HepG2 (cell line): ENCODE measurements around the gene EPN2. TPM values are rescaled to one million over a fixed set of nuclear protein-coding genes. Genes with fewer than 3 reads are reported as not detected.

Experiments
- ATAC-seq: fragments of 200-7000 bp; cut with Tn5 transposase; 3 replicates; pipeline ENCODE4 v1.9.1; 2020; ENCODE audit warnings: mild to moderate bottlenecking, moderate library complexity
- BruUV-seq: library from RNA; stranded (reverse); fragments of 400-500 nt; replicated peaks from 2 replicates; lab custom pipeline; 2021; lab: Mats Ljungman, UMichigan
- CTCF ChIA-PET: fragments of 300-600 bp; formaldehyde crosslinking; extraction: SDS; loops from one replicate; lab custom pipeline; 2021; ENCODE audit warnings: low total read pairs, inconsistent platforms, low intra/inter-chr PET ratio; lab: Yijun Ruan, JAX
- POLR2A ChIA-PET: fragments of 350-600 bp; sonication (Branson Sonifier 250); formaldehyde crosslinking; loops from one replicate; lab custom pipeline; 2020; ENCODE audit warnings: antibody characterized with exemption, inconsistent platforms; lab: Yijun Ruan, JAX
- DNase-seq: peaks from one replicate; pipeline ENCODE4 v3.0.0-alpha.2; 2015; ENCODE audit warnings: low spot score
- FAIRE-seq: peaks from 3 replicates; lab custom pipeline; 2011; peaks lifted over from hg19 to GRCh38; lab: Jason Lieb, UNC
- H2AFZ ChIP-seq: one replicate; pipeline ENCODE4 v1.6.1; 2011; ENCODE audit warnings: low read length, inconsistent platforms
- H3K27ac ChIP-seq: fragments of 300-600 bp; 3 replicates; pipeline ENCODE4 v1.8.0; 2011; ENCODE audit warnings: mixed run types, mild to moderate bottlenecking, mixed read lengths, low read length, inconsistent platforms; ENCODE audit not compliant: insufficient read depth; ENCODE audit errors: extremely low read length
- H3K27me3 ChIP-seq, 2 experiments: fragments of 200-600 bp in 1 of 2; 2 replicates in 1 of 2; 3 replicates in 1 of 2; pipeline versions ENCODE4 v1.6.0 to v1.8.0; 2011; ENCODE audit warnings: low read length in 2 of 2, mild to moderate bottlenecking in 2 of 2, moderate library complexity in 2 of 2, inconsistent platforms in 1 of 2; ENCODE audit not compliant: insufficient read depth in 2 of 2, control insufficient read depth in 1 of 2
- H3K36me3 ChIP-seq, 2 experiments: fragments of 200-600 bp in 1 of 2; replicated peaks in 1 of 2; 2 replicates in 1 of 2; 3 replicates in 1 of 2; pipeline versions ENCODE4 v1.5.1 to v1.8.0; 2011; ENCODE audit warnings: low read length in 2 of 2, inconsistent platforms in 1 of 2; ENCODE audit not compliant: insufficient read depth in 2 of 2, control insufficient read depth in 1 of 2
- H3K4me1 ChIP-seq: 2 replicates; pipeline ENCODE4 v1.5.1; 2012; ENCODE audit warnings: low read length, inconsistent platforms; ENCODE audit not compliant: insufficient read depth
- H3K4me2 ChIP-seq: 2 replicates; pipeline ENCODE4 v1.6.0; 2011; ENCODE audit warnings: low read depth, low read length, inconsistent platforms
- H3K4me3 ChIP-seq, 3 experiments: fragments of 200-600 bp in 1 of 3; sonication (generic), shearing (Covaris generic) in 1 of 3; replicated peaks in 1 of 3; 2 replicates each; pipeline ENCODE4 v1.5.1; 2011 to 2016; ENCODE audit warnings: low read length in 3 of 3, inconsistent platforms in 2 of 3, low read depth in 2 of 3, mild to moderate bottlenecking in 2 of 3, control low read depth in 1 of 3, mixed read lengths in 1 of 3; ENCODE audit not compliant: insufficient read depth in 1 of 3
- H3K79me2 ChIP-seq: one replicate; pipeline ENCODE4 v1.6.1; 2011; ENCODE audit warnings: low read length, inconsistent platforms; ENCODE audit not compliant: insufficient read depth
- H3K9ac ChIP-seq: 2 replicates; pipeline ENCODE4 v1.6.0; 2011; ENCODE audit warnings: mild to moderate bottlenecking, low read depth, low read length, inconsistent platforms; ENCODE audit not compliant: insufficient read depth
- H3K9me3 ChIP-seq: 2 replicates; pipeline ENCODE4 v1.5.1; 2012; ENCODE audit warnings: mild to moderate bottlenecking, low read length
- H4K20me1 ChIP-seq: 2 replicates; pipeline ENCODE4 v1.6.0; 2011; ENCODE audit warnings: inconsistent platforms, mild to moderate bottlenecking, low read length, moderate library complexity; ENCODE audit not compliant: insufficient read depth
- BCL3 ChIP-seq: sonication (generic); formaldehyde crosslinking; IDR thresholded peaks from 2 replicates; pipeline ENCODE4 v1.5.1; 2020; ENCODE audit warnings: mild to moderate bottlenecking, missing genetic modification reagents, moderate library complexity
- GABPB1 ChIP-seq: IDR thresholded peaks from 2 replicates; pipeline ENCODE4 v1.6.1; 2016; ENCODE audit warnings: mild to moderate bottlenecking, missing genetic modification reagents, moderate library complexity, missing compliant biosample characterization
- HOXA3 ChIP-seq: sonication (generic); formaldehyde crosslinking; IDR thresholded peaks from 2 replicates; pipeline ENCODE4 v1.5.0; 2020; ENCODE audit warnings: missing genetic modification reagents
- PBX2 ChIP-seq: IDR thresholded peaks from 2 replicates; pipeline ENCODE4 v1.6.1; 2016; ENCODE audit warnings: control low read depth
- REPIN1 ChIP-seq: sonication (generic); formaldehyde crosslinking; IDR thresholded peaks from 2 replicates; pipeline ENCODE4 v1.8.0; 2022; ENCODE audit warnings: missing genetic modification reagents, low read depth, mild to moderate bottlenecking, borderline replicate concordance
- RFX5 ChIP-seq: IDR thresholded peaks from 2 replicates; pipeline ENCODE4 v1.6.1; 2011; ENCODE audit warnings: low read depth, low read length, improper control_type of control experiment
- USF2 ChIP-seq, 2 experiments: sonication (generic) in 1 of 2; formaldehyde crosslinking in 1 of 2; IDR thresholded peaks; 2 replicates each; pipeline versions ENCODE4 v1.5.1 to v1.6.1; 2011 to 2020; ENCODE audit warnings: borderline replicate concordance in 1 of 2, low read depth in 1 of 2, low read length in 1 of 2, mild to moderate bottlenecking in 1 of 2, missing genetic modification reagents in 1 of 2, moderate library complexity in 1 of 2
- ZNF256 ChIP-seq: sonication (generic); formaldehyde crosslinking; conservative IDR thresholded peaks from 2 replicates; pipeline ENCODE4 v1.4.0; 2020; ENCODE audit warnings: missing genetic modification reagents
- ZZZ3 ChIP-seq: sonication (generic); formaldehyde crosslinking; IDR thresholded peaks from 2 replicates; pipeline ENCODE4 v1.4.0; 2020; ENCODE audit warnings: missing genetic modification reagents, mild to moderate bottlenecking, borderline replicate concordance
- WGBS: methylation state at CpG from one replicate; pipeline ENCODE4 v1.1.6; 2017; ENCODE audit warnings: low lambda C conversion rate; 5-methylcytosine and 5-hydroxymethylcytosine counted together
- in situ Hi-C: cut with HindIII; loops from 2 replicates; pipeline ENCODE4 v1.10.0; 2017; ENCODE audit warnings: low pct_unique_long_range_greater_than_20kb; ENCODE audit not compliant: extremely low pct_ligation_motif_present
- intact Hi-C: fragments of 100-400 bp; cut with micrococcal nuclease; formaldehyde crosslinking; loops from one replicate; pipeline ENCODE4 v1.10.0; 2022; ENCODE audit not compliant: unreplicated experiment
- polyA plus RNA-seq, 8 experiments: library from polyadenylated mRNA; depleted of rRNA in 3 of 8; stranded (reverse) in 7 of 8; unstranded in 1 of 8; fragments of >200 nt; fragmentation: Illumina TruSeq in 4 of 8; extraction: Trizol in 4 of 8; gene quantifications; 2 replicates each; pipeline versions ENCODE4 v1.2.1 to v1.2.3, GENCODE V29; 2011 to 2016; ENCODE audit warnings: low read depth in 4 of 8, missing spikeins in 1 of 8, mixed read lengths in 1 of 8; ENCODE audit not compliant: insufficient read depth in 1 of 8
- total RNA-seq, 5 experiments: library from RNA; depleted of rRNA; stranded (reverse); fragments of >200 nt; fragmentation: Illumina TruSeq; extraction: Trizol; gene quantifications; 2 replicates each; pipeline ENCODE4 v1.2.3, GENCODE V29; 2016; ENCODE audit warnings: low read depth in 1 of 5
- TF ChIP-seq, protein P1 (sequence below): IDR thresholded peaks from 2 replicates; pipeline ENCODE4 v1.6.1; 2016; ENCODE audit warnings: missing biosample characterization, missing genetic modification reagents, low read depth

EPN2 gene
- total and polyA plus RNA-seq, 2 of the 13 experiments (the other 11 are each of a cell fraction or from before 2014, with no cell fraction given): 7.8 to 19.2 TPM

GRCh38 chr17:19294443-19294842 is 57.3 kb downstream of the EPN2 start:
- no peak overlapping the region for H3K4me3 ChIP-seq
- no peak overlapping the region for H3K9ac ChIP-seq
- H3K9me3 ChIP-seq: no peaks in the 10 kb centered on the region
- H3K4me2 ChIP-seq: no peak overlapping the region
- no peaks in the 10 kb centered on the region; a peak in 1 of 5 replicates for H3K36me3 ChIP-seq
- H3K27ac ChIP-seq: no peak overlapping the region
- ATAC-seq (no peak), DNase-seq (no peak), FAIRE-seq (no peak)
- H3K79me2 ChIP-seq: no peaks in the 10 kb centered on the region
- WGBS: 95% methylated on average over 3 of the region's 3 CpGs
- H2AFZ ChIP-seq: no peak overlapping the region
- TF ChIP-seq HOXA3 (no peak), BCL3 (CRISPR knock-in tag) (no peak), USF2 (IDR thresholded peaks at IDR 0.05; ENCODE audit: low read depth, low read length) (no peak), USF2 (CRISPR knock-in tag; IDR thresholded peaks at IDR 0.05; ENCODE audit: borderline replicate concordance) (no peak), ZZZ3 (CRISPR knock-in tag) (no peak), RFX5 (no peak), REPIN1 (CRISPR knock-in tag) (no peak), PBX2 (CRISPR knock-in tag) (no peak), GABPB1 (CRISPR knock-in tag) (no peak), ZNF256 (no peak)
- TF ChIP-seq, protein P1, sequence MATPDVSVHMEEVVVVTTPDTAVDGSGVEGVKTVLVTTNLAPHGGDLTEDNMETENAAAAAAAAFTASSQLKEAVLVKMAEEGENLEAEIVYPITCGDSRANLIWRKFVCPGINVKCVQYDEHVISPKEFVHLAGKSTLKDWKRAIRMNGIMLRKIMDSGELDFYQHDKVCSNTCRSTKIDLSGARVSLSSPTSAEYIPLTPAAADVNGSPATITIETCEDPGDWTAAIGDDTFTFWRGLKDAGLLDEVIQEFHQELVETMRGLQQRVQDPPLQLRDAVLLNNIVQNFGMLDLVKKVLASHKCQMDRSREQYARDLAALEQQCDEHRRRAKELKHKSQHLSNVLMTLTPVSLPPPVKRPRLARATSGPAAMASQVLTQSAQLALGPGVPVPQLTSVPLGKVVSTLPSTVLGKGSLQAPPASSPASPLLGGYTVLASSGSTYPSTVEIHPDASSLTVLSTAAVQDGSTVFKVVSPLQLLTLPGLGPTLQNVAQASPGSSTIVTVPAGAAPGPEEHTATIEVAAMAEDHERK (CRISPR knock-in tag): no peak
- in situ Hi-C loops: no loop called here
- CTCF ChIA-PET: no interaction called here
- no peaks in the 10 kb centered on the region for H3K4me1 ChIP-seq
- no peaks in the 10 kb centered on the region for H3K27me3 ChIP-seq
- intact Hi-C loops: no loop called here
- no TSS peak for BruUV-seq
- 0 out of 2 replicates have a peak, but pooled peaks cover 2% of the 10 kb centered on the region for H4K20me1 ChIP-seq
- POLR2A ChIA-PET: no interaction called here
